Endothelial cell of umbilical vein (primary cell): ENCODE data around the gene BCL2. TPM values are rescaled to one million over a fixed set of nuclear protein-coding genes. Genes with fewer than 3 reads are reported as not detected.

ENCODE experiments used
- BruUV-seq: library from RNA; stranded (reverse); fragments of 400-500 nt; replicated peaks from 2 replicates; lab custom pipeline; 2021; lab: Mats Ljungman, UMichigan
- CTCF ChIA-PET: fragments of 300-600, 350-600 bp; sonication (Branson Sonifier 250); formaldehyde crosslinking; loops from one replicate; lab custom pipeline; 2021; ENCODE audit warnings: antibody characterized with exemption, inconsistent platforms; lab: Charles Lee
- POLR2A ChIA-PET: fragments of 300-600, 350-600 bp; sonication (Branson Sonifier 250); formaldehyde crosslinking; loops from one replicate; lab custom pipeline; 2021; ENCODE audit warnings: antibody characterized with exemption, inconsistent platforms; lab: Charles Lee
- DNase-seq: peaks from one replicate; pipeline ENCODE4 v3.0.0-alpha.2; 2011; ENCODE audit warnings: low read depth, low spot score
- FAIRE-seq: peaks from 2 replicates; lab custom pipeline; 2011; peaks lifted over from hg19 to GRCh38; lab: Jason Lieb, UNC
- H2AFZ ChIP-seq: 2 replicates; pipeline ENCODE4 v1.6.0; 2012; ENCODE audit warnings: low read depth, low read length, control low read depth, inconsistent platforms
- H3K27ac ChIP-seq: 2 replicates; pipeline ENCODE4 v1.5.1; 2011; ENCODE audit warnings: low read depth, mild to moderate bottlenecking, control low read depth, low read length, moderate library complexity; ENCODE audit not compliant: insufficient read depth
- H3K27me3 ChIP-seq, 2 experiments: 2 replicates each; pipeline versions ENCODE4 v1.6.0 to v1.6.1; 2011; ENCODE audit warnings: low read length in 2 of 2, mixed read lengths in 1 of 2; ENCODE audit not compliant: control insufficient read depth in 2 of 2, insufficient read depth in 2 of 2
- H3K36me3 ChIP-seq, 2 experiments: 2 replicates in 1 of 2; 3 replicates in 1 of 2; pipeline ENCODE4 v1.5.1; 2011; ENCODE audit warnings: low read length in 2 of 2, mild to moderate bottlenecking in 1 of 2, moderate library complexity in 1 of 2; ENCODE audit not compliant: control insufficient read depth in 2 of 2, insufficient read depth in 2 of 2; ENCODE audit errors: extremely low read depth in 1 of 2
- H3K4me1 ChIP-seq: 3 replicates; pipeline ENCODE4 v1.5.1; 2011; ENCODE audit warnings: mild to moderate bottlenecking, low read length; ENCODE audit not compliant: control insufficient read depth, insufficient read depth; ENCODE audit errors: extremely low read depth
- H3K4me2 ChIP-seq: 2 replicates; pipeline ENCODE4 v1.6.1; 2011; ENCODE audit warnings: low read length, control low read depth, mixed read lengths; ENCODE audit not compliant: insufficient read depth
- H3K4me3 ChIP-seq, 3 experiments: fragments of 200-600 bp in 1 of 3; sonication (generic), shearing (Covaris generic) in 1 of 3; replicated peaks in 1 of 3; 2 replicates each; pipeline ENCODE4 v1.5.1; 2011 to 2016; ENCODE audit warnings: control low read depth in 3 of 3, low read length in 3 of 3, mild to moderate bottlenecking in 2 of 3, inconsistent platforms in 1 of 3, low read depth in 1 of 3, moderate library complexity in 1 of 3; ENCODE audit not compliant: insufficient read depth in 1 of 3
- H3K79me2 ChIP-seq: 2 replicates; pipeline ENCODE4 v1.6.0; 2012; ENCODE audit warnings: low read length, inconsistent platforms; ENCODE audit not compliant: control insufficient read depth, insufficient read depth
- H3K9ac ChIP-seq: replicated peaks from 2 replicates; pipeline ENCODE3; 2011; ENCODE audit warnings: low read length, control low read depth; ENCODE audit not compliant: insufficient read depth; ENCODE audit errors: extremely low read depth
- H3K9me1 ChIP-seq: replicated peaks from 3 replicates; pipeline ENCODE4 v1.6.0; 2011; ENCODE audit warnings: mild to moderate bottlenecking, low read length; ENCODE audit not compliant: control insufficient read depth, insufficient read depth; ENCODE audit errors: extremely low read depth
- H3K9me3 ChIP-seq: replicated peaks from 2 replicates; pipeline ENCODE4 v1.5.1; 2012; ENCODE audit warnings: low read length, inconsistent platforms; ENCODE audit not compliant: control insufficient read depth, insufficient read depth
- H4K20me1 ChIP-seq: replicated peaks from 2 replicates; pipeline ENCODE3; 2011; ENCODE audit warnings: mild to moderate bottlenecking, low read length; ENCODE audit not compliant: control insufficient read depth, insufficient read depth; ENCODE audit errors: extremely low read depth
- CTCF ChIP-seq, 2 donors: IDR thresholded peaks; 1 replicate in 1 of 2; 2 replicates in 1 of 2; pipeline ENCODE4 v1.5.1; 2011; ENCODE audit warnings: low read length in 2 of 2, mild to moderate bottlenecking in 2 of 2, moderate library complexity in 2 of 2, control low read depth in 1 of 2, inconsistent platforms in 1 of 2, low read depth in 1 of 2; ENCODE audit not compliant: insufficient read depth in 1 of 2; ENCODE audit errors: extremely low read depth in 1 of 2
- EZH2 ChIP-seq: IDR thresholded peaks from 2 replicates; pipeline ENCODE4 v1.6.1; 2012; ENCODE audit warnings: borderline replicate concordance, low read depth, mild to moderate bottlenecking, moderate library complexity, low read length, inconsistent platforms; ENCODE audit not compliant: severe bottlenecking
- FOS ChIP-seq: IDR thresholded peaks from 2 replicates; pipeline ENCODE4 v1.6.1; 2011; ENCODE audit warnings: mild to moderate bottlenecking, low read length, moderate library complexity, borderline replicate concordance; ENCODE audit not compliant: insufficient read depth
- GATA2 ChIP-seq: IDR thresholded peaks from 2 replicates; pipeline ENCODE4 v1.7.0; 2011; ENCODE audit warnings: low read depth, mild to moderate bottlenecking, moderate library complexity, mixed read lengths, low read length; ENCODE audit not compliant: insufficient read length, insufficient read depth
- JUN ChIP-seq: IDR thresholded peaks from 2 replicates; pipeline ENCODE4 v1.6.1; 2011; ENCODE audit warnings: borderline replicate concordance, low read depth; ENCODE audit not compliant: insufficient read length, insufficient read depth
- MAX ChIP-seq: IDR thresholded peaks from 2 replicates; pipeline ENCODE4 v1.6.1; 2011; ENCODE audit not compliant: insufficient read depth, insufficient read length
- MYC ChIP-seq: IDR thresholded peaks from one replicate; pipeline ENCODE4 v1.6.1; 2011; ENCODE audit warnings: mild to moderate bottlenecking, low read depth, low read length
- POLR2A ChIP-seq: IDR thresholded peaks from 2 replicates; pipeline ENCODE4 v1.6.1; 2012; ENCODE audit warnings: low read depth, mild to moderate bottlenecking, control low read depth, low read length
- POLR2AphosphoS5 ChIP-seq: IDR thresholded peaks from 2 replicates; pipeline ENCODE4 v1.6.1; 2012; ENCODE audit warnings: low read depth, mild to moderate bottlenecking, control low read depth, low read length, moderate library complexity; ENCODE audit not compliant: insufficient read depth
- dilution Hi-C: fragments of 300-500 bp; cut with MboI; formaldehyde crosslinking; loops from one replicate; pipeline ENCODE4 v1.15.0; 2019; ENCODE audit warnings: low sequenced_read_pairs; ENCODE audit not compliant: extremely low pct_ligation_motif_present
- intact Hi-C: fragments of 100-400 bp; cut with micrococcal nuclease; formaldehyde crosslinking; loops from one replicate; pipeline ENCODE4 v1.10.0; 2022
- polyA plus RNA-seq, 4 experiments: library from polyadenylated mRNA; depleted of rRNA in 3 of 4; stranded (reverse) in 3 of 4; unstranded in 1 of 4; fragments of >200 nt; gene quantifications; 2 replicates each; pipeline versions ENCODE4 v1.2.1 to v1.2.3, GENCODE V29; 2011 to 2012; ENCODE audit warnings: missing spikeins in 1 of 4
- total RNA-seq: library from RNA; stranded (reverse); gene quantifications from 2 replicates; pipeline ENCODE4 v1.2.3, GENCODE V29; 2021

Gene BCL2
- total and polyA plus RNA-seq, 2 donors (not counting 3 experiments of a cell fraction or from before 2014, with no cell fraction given) = 0.35 to 5.0 TPM

GRCh38 chr18:63090334-63090733 lies 229.2 kb downstream of the BCL2 start:
- no peak overlapping the region for H3K9ac ChIP-seq
- no peak for DNase-seq
- H4K20me1 ChIP-seq = no peaks in the 10 kb centered on the region
- TF ChIP-seq FOS (no peak), GATA2 (no peak), MYC (no peak), MAX (no peak), POLR2AphosphoS5 (no peak), JUN (no peak), CTCF (IDR thresholded peaks at IDR 0.05; ENCODE audit: extremely low read depth in 1 of 2, insufficient read depth in 1 of 2, low read depth in 1 of 2, low read length in 2 of 2) (no peak), POLR2A (no peak), EZH2 (no peak)
- intact Hi-C loops = no loop called here
- BruUV-seq = no TSS peak
- H3K9me3 ChIP-seq = no peaks in the 10 kb centered on the region
- ChIA-PET CTCF (no interaction called here), POLR2A (no interaction called here)
- H3K4me3 ChIP-seq = no peak overlapping the region
- no peak for FAIRE-seq
- H3K36me3 ChIP-seq = no peaks in the 10 kb centered on the region
- no peak overlapping the region for H3K27ac ChIP-seq
- no peaks in the 10 kb centered on the region for H3K4me1 ChIP-seq
- dilution Hi-C loops = no loop called here
- H3K9me1 ChIP-seq = no peaks in the 10 kb centered on the region
- no peaks in the 10 kb centered on the region for H3K79me2 ChIP-seq
- peaks cover 0 to 3% of the 10 kb centered on the region in 2 experiments for H3K27me3 ChIP-seq
- no peak overlapping the region for H2AFZ ChIP-seq
- no peak overlapping the region for H3K4me2 ChIP-seq
